T-helper 17 cell (primary cell): ENCODE results near the gene PEX26. TPM values are rescaled to one million over a fixed set of nuclear protein-coding genes. Genes with fewer than 3 reads are reported as not detected.
"Not testable (repeated sequence)": the region's sequence is repeated elsewhere in the genome, so short reads cannot be mapped to it uniquely, and the experiment has no call there.

ENCODE experiments used
- ATAC-seq: fragments of 150-1000 bp; cut with Tn5 transposase; 2 replicates; pipeline ENCODE4 v1.10.0; 2021; ENCODE audit warnings: mild to moderate bottlenecking, moderate library complexity
- DNase-seq, 3 donors: peaks; one replicate each; pipeline versions ENCODE4 v3.0.0 to v3.0.0-alpha.2; 2020 to 2021
- H3K9me3 ChIP-seq: one replicate; pipeline ENCODE4 v1.7.0; 2013; ENCODE audit warnings: low read length, mild to moderate bottlenecking; ENCODE audit not compliant: control insufficient read depth, poor library complexity, severe bottlenecking
- H3K27ac Mint-ChIP-seq: one replicate; pipeline ENCODE4 v1.8.0; 2022; ENCODE audit warnings: mild to moderate bottlenecking, moderate library complexity, mixed read lengths
- H3K27me3 Mint-ChIP-seq: one replicate; pipeline ENCODE4 v1.8.0; 2022; ENCODE audit warnings: mixed read lengths
- H3K36me3 Mint-ChIP-seq: one replicate; pipeline ENCODE4 v1.8.0; 2022; ENCODE audit warnings: low read depth, mixed read lengths
- H3K4me1 Mint-ChIP-seq: one replicate; pipeline ENCODE4 v1.8.0; 2022; ENCODE audit warnings: mild to moderate bottlenecking, mixed read lengths
- H3K4me3 Mint-ChIP-seq: one replicate; pipeline ENCODE4 v1.8.0; 2022; ENCODE audit warnings: mild to moderate bottlenecking, moderate library complexity, mixed read lengths
- total RNA-seq, 4 donors: library from RNA in 2 of 4; stranded (reverse) in 2 of 4; gene quantifications; one replicate each; pipeline ENCODE4 v1.2.3 and lab custom pipeline; 2022 to 2026

PEX26 gene
- total RNA-seq, 2 donors from 2014 or later, result 28.4 to 37.3 TPM

DNA sequence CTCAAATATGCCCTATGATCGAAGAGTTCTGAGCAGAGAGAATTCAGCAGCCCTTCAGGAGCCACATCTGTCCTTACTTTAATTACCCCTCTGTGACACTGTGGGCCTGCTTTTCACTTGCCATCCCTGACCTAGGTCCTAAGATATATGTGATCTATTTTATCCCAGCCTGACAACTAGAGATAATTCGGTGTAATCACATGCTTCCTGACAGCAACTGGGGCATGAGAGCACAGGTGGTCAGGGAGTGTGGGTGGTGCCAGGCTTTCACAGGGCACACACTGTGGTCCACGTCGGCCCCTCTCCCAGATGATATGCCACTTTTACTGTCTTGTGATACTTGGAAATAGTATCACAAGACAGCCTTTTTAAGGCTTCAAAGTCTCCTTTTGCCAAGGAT, 36.7 kb downstream of the PEX26 start:
- Mint-ChIP-seq H3K27me3 (peaks cover 8% of the 10 kb centered on the region), H3K27ac (peak overlapping the region; percentile 66), H3K36me3 (peaks cover 6% of the 10 kb centered on the region), H3K4me1 (peaks cover 32% of the 10 kb centered on the region), H3K4me3 (peak overlapping the region; percentile 66)
- ATAC-seq, result no peak
- DNase-seq, result no peak
- no peaks in the 10 kb centered on the region for H3K9me3 ChIP-seq

DNA sequence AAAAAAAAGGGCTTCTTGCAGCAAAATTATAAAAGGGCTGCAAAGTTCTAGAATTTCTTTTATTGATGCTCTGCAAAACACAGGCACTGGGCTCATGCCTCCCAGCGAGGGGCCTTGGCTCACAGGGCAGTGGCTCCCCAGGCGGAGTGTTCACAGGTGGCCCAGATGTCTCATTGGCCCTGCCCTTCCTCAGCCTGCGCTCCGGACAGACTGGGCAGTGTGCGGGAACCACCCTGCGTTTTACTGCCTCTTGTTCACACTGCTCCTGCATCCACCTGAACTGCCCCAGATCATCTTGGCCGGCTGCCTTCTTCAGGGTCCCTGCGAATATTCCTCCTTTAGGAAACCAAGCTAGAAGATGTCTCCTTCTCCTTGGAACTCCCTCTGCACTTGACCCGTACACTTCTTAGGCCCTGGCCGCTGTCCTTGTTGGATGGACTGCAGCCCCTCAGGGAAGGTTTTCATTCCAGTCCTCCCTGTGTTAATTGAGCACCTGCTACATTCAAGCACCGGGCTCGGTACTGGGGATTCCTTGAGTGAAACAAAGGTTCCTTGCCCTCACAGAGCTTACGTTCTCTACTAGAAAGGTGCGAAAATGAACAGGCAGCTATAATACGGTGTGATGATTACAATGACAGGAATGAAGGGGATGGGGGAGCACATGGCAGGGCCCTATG, 37.3 kb downstream of the PEX26 start:
- ATAC-seq (no peak), DNase-seq (no peak)
- no peaks in the 10 kb centered on the region for H3K36me3 Mint-ChIP-seq
- H3K9me3 ChIP-seq, result no peaks in the 10 kb centered on the region
- H3K4me3 Mint-ChIP-seq, result peak overlapping the region; percentile 28
- H3K27ac Mint-ChIP-seq, result no peak overlapping the region
- H3K27me3 Mint-ChIP-seq, result peaks cover 2% of the 10 kb centered on the region
- H3K4me1 Mint-ChIP-seq, result peaks cover 27% of the 10 kb centered on the region

GRCh38 chr22:18115906-18116371, 38.1 kb downstream of the PEX26 start:
- no peak overlapping the region for H3K4me3 Mint-ChIP-seq
- DNase-seq (no peak), ATAC-seq (no peak)
- H3K27ac Mint-ChIP-seq, result no peak overlapping the region
- H3K36me3 Mint-ChIP-seq, result no peaks in the 10 kb centered on the region
- no peaks in the 10 kb centered on the region for H3K27me3 Mint-ChIP-seq
- H3K4me1 Mint-ChIP-seq, result peaks cover 23% of the 10 kb centered on the region
- H3K9me3 ChIP-seq, result no peaks in the 10 kb centered on the region

GRCh38 chr22:18116634-18117033, 38.8 kb downstream of the PEX26 start:
- Mint-ChIP-seq H3K4me3 (no peak overlapping the region), H3K36me3 (no peaks in the 10 kb centered on the region), H3K27me3 (no peaks in the 10 kb centered on the region), H3K27ac (no peak overlapping the region), H3K4me1 (peaks cover 22% of the 10 kb centered on the region)
- H3K9me3 ChIP-seq, result no peaks in the 10 kb centered on the region
- ATAC-seq (no peak), DNase-seq (no peak)

DNA sequence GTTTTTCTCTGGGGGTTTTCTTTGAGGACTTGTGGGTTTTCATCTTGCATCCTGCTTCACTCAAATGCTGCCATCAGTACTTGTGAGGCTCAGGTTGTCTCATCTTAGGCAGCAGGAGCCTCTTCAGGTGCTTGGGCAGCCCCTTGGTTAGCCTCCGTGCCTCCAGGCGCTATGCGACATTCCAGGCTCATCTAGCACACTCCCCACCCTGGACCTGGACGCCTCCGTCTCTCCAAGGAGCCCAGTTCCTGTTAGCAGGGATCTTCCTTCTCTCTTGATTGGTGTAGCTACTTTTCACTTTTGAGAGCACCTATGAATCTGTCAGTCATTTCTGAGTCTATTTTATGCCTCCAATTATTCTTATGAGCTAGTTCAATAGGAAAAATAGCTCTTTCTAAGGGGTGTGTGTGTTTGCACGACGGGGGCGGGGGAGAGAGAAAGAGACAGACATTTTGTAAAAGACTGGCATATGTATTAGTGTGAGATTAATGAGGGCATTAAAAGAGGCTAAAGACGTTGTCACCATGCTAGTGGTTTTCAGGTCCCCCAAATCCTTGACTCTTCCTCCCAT, 40.6 kb downstream of the PEX26 start:
- no peaks in the 10 kb centered on the region for H3K9me3 ChIP-seq
- no peak for ATAC-seq
- Mint-ChIP-seq H3K4me1 (peaks cover 22% of the 10 kb centered on the region), H3K36me3 (no peaks in the 10 kb centered on the region), H3K27ac (no peak overlapping the region), H3K27me3 (no peaks in the 10 kb centered on the region), H3K4me3 (no peak overlapping the region)
- no peak for DNase-seq

DNA sequence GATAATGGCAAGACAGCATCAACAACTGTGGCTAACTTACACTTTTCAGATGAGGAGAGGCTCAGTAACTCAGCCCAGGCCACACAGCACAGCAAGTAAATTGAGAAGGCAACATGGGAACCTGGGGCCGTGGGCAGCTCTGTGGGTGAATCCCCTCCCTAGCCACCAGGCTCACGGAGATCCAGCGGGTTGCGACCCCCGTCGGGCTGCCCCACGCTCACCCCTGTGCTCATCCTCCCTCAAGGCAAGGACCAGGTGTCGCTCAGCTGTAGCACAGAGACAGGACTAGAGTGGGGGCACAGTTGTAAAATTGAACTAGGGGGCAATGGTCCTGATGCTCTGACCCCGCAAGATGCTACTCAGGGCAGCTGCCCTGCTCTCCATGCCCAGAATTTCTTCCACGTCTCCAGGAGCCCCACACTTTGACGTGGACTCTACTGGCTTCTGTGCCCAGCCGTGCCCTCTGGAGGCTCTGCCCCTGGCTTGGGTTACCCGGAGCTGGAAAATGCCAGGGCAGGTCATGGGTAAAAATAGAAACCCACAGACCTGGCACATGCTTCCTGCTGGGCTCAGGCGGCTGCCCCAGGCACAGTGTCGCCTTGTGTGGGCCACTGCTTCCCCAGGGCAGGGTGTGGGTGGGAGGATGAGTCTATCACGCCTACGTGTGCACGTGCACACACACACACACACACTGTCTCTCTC, 41.8 kb downstream of the PEX26 start:
- peaks cover 12% of the 10 kb centered on the region for H3K4me1 Mint-ChIP-seq
- H3K36me3 Mint-ChIP-seq, result no peaks in the 10 kb centered on the region
- no peak overlapping the region for H3K4me3 Mint-ChIP-seq
- no peaks in the 10 kb centered on the region for H3K27me3 Mint-ChIP-seq
- ATAC-seq (no peak), DNase-seq (no peak)
- no peaks in the 10 kb centered on the region for H3K9me3 ChIP-seq
- no peak overlapping the region for H3K27ac Mint-ChIP-seq

GRCh38 chr22:18120857-18121256, 43.1 kb downstream of the PEX26 start:
- DNase-seq (no peak), ATAC-seq (no peak)
- H3K36me3 Mint-ChIP-seq, result no peaks in the 10 kb centered on the region
- no peaks in the 10 kb centered on the region for H3K9me3 ChIP-seq
- H3K4me1 Mint-ChIP-seq, result peaks cover 8% of the 10 kb centered on the region
- H3K4me3 Mint-ChIP-seq, result no peak overlapping the region
- H3K27me3 Mint-ChIP-seq, result no peaks in the 10 kb centered on the region
- no peak overlapping the region for H3K27ac Mint-ChIP-seq

- peaks cover under 1% of the 10 kb centered on the region for H3K36me3 Mint-ChIP-seq
- no peak overlapping the region for H3K27ac Mint-ChIP-seq
- DNase-seq (no peak), ATAC-seq (no peak)
- no peak overlapping the region for H3K4me3 Mint-ChIP-seq
- H3K27me3 Mint-ChIP-seq, result no peaks in the 10 kb centered on the region
- no peaks in the 10 kb centered on the region for H3K9me3 ChIP-seq
- peaks cover 8% of the 10 kb centered on the region for H3K4me1 Mint-ChIP-seq
Observed at GRCh38 chr22:18121506-18121905, 43.7 kb downstream of the PEX26 start.

GRCh38 chr22:18121954-18122554, 44.3 kb downstream of the PEX26 start:
- H3K36me3 Mint-ChIP-seq, result peaks cover 4% of the 10 kb centered on the region
- ATAC-seq, result no peak
- DNase-seq, result no peak
- H3K4me1 Mint-ChIP-seq, result peaks cover 13% of the 10 kb centered on the region
- no peaks in the 10 kb centered on the region for H3K27me3 Mint-ChIP-seq
- no peaks in the 10 kb centered on the region for H3K9me3 ChIP-seq
- H3K27ac Mint-ChIP-seq, result no peak overlapping the region
- no peak overlapping the region for H3K4me3 Mint-ChIP-seq

DNA sequence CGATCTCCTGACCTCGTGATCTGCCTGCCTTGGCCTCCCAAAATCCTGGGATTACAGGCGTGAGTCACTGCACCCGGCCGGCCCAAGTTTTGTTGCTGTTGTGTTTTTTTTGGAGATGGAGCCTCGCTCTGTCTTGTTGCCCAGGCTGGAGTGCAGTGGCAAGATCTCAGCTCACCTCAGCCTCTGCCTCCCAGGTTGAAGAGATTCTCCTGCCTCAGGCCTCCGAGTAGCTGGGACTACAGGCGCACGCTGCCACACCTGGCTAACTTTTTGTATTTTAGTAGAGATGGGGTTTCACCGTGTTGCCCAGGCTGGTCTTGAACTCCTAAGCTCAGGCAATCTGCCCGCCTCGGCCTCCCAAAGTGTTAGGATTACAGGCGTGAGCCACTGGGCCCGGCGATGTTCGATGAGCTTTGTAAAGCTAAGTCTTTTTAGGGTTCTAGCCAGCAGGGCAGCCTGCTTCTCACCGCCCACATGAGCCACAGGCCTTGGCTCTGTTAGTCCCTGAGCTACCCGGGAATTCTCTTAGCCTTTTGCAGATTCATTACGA, 45.8 kb downstream of the PEX26 start:
- H3K4me3 Mint-ChIP-seq, H3K9me3 ChIP-seq, H3K36me3 Mint-ChIP-seq, H3K27ac Mint-ChIP-seq, DNase-seq, H3K4me1 Mint-ChIP-seq, ATAC-seq, H3K27me3 Mint-ChIP-seq: not testable (repeated sequence)

DNA sequence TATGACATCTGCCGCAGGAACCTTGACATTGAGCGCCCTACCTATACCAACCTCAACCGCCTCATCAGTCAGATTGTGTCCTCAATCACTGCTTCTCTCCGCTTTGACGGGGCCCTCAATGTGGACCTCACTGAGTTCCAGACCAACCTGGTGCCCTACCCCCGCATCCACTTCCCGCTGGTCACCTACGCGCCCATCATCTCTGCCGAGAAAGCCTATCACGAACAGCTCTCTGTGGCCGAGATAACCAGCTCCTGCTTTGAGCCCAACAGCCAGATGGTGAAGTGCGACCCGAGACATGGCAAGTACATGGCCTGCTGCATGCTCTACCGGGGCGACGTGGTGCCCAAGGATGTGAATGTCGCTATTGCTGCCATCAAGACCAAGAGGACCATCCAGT, 48.8 kb downstream of the PEX26 start:
- ATAC-seq (no peak), DNase-seq (no peak)
- Mint-ChIP-seq H3K27ac (no peak overlapping the region), H3K36me3 (peaks cover 6% of the 10 kb centered on the region), H3K4me1 (peaks cover 8% of the 10 kb centered on the region), H3K4me3 (no peak overlapping the region), H3K27me3 (no peaks in the 10 kb centered on the region)
- no peaks in the 10 kb centered on the region for H3K9me3 ChIP-seq

DNA sequence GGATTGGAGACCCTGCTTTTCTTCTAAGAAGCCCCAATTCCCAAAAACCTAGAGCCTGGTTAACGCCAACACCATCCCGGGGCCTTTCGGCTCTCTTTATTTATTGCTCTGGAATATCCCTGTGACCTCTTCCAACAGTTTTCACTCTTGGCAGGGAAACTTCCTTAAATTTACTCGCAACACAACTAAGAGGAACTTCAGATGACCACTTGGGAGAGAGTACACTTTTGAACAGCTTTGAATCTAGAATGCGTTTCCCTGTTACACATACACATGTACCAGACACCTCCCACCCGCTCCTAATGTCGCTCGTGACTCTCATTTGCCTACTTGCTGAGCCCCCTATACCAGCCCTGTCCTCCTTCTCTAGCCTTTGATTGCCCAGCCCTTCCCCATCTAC, 52.2 kb downstream of the PEX26 start:
- ATAC-seq (no peak), DNase-seq (no peak)
- H3K9me3 ChIP-seq, result no peaks in the 10 kb centered on the region
- no peak overlapping the region for H3K27ac Mint-ChIP-seq
- H3K4me1 Mint-ChIP-seq, result peaks cover 9% of the 10 kb centered on the region
- H3K4me3 Mint-ChIP-seq, result no peak overlapping the region
- H3K36me3 Mint-ChIP-seq, result peaks cover 9% of the 10 kb centered on the region
- H3K27me3 Mint-ChIP-seq, result no peaks in the 10 kb centered on the region

DNA sequence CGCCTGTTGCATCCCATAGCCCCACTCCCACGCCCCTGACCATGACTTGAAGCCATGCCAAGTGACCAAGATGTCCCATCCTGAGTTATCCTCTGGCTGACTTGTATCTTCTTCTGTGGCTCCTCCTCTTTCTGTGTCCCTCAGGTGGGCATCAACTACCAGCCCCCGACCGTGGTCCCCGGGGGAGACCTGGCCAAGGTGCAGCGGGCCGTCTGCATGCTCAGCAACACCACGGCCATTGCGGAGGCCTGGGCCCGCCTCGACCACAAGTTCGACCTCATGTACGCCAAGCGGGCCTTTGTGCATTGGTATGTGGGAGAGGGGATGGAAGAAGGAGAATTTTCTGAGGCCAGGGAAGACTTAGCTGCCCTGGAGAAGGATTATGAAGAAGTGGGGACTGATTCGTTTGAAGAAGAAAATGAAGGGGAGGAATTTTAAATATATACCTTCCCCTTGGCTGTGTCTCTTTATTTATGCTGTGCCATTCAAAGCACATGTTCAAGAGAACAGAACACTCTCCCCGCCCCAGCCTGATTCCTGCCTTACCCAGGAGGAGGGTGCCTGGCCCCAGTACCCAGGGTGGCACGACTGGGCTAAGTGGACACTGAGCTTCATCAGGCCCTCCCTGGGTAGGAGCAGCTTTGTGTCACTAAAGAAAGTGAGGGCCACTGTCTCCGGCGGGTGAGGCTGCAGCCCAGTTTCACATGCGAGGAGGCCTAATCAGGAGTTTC, 53.1 kb downstream of the PEX26 start:
- DNase-seq, result no peak
- no peaks in the 10 kb centered on the region for H3K9me3 ChIP-seq
- Mint-ChIP-seq H3K27me3 (no peaks in the 10 kb centered on the region), H3K4me3 (no peak overlapping the region), H3K27ac (no peak overlapping the region), H3K36me3 (peaks cover 9% of the 10 kb centered on the region), H3K4me1 (peaks cover 9% of the 10 kb centered on the region)
- no peak for ATAC-seq
